H1 (cell line): ENCODE data around the gene PHACTR1. TPM values are rescaled to one million over a fixed set of nuclear protein-coding genes. Genes with fewer than 3 reads are reported as not detected.

Experiments
- CTCF ChIA-PET: fragments of 300-600 bp; sonication (Branson Sonifier 250); formaldehyde crosslinking; loops from one replicate; lab custom pipeline; 2021; ENCODE audit not compliant: partially characterized antibody; lab: Charles Lee
- POLR2A ChIA-PET: fragments of 300-600 bp; sonication (Branson Sonifier 250); formaldehyde crosslinking; loops from one replicate; lab custom pipeline; 2021; ENCODE audit warnings: inconsistent platforms; ENCODE audit not compliant: partially characterized antibody; lab: Charles Lee
- DNase-seq, 2 experiments: peaks; one replicate each; pipeline versions ENCODE4 v3.0.0 to v3.0.0-alpha.2; 2010 to 2022; ENCODE audit warnings: low spot score in 2 of 2, low read depth in 1 of 2, mixed read lengths in 1 of 2
- FAIRE-seq: peaks from 2 replicates; lab custom pipeline; 2011; peaks lifted over from hg19 to GRCh38; lab: Jason Lieb, UNC
- H2AFZ ChIP-seq: 2 replicates; pipeline ENCODE4 v1.8.1; 2012; ENCODE audit warnings: low read length, inconsistent platforms
- H2AK5ac ChIP-seq: 2 replicates; pipeline ENCODE4 v1.6.1; 2013; ENCODE audit warnings: low read depth, low read length
- H2BK120ac ChIP-seq: replicated peaks from 2 replicates; pipeline ENCODE3; 2013; ENCODE audit warnings: low read depth, low read length, inconsistent platforms
- H2BK12ac ChIP-seq: 2 replicates; pipeline ENCODE4 v1.6.1; 2013; ENCODE audit warnings: low read depth, low read length
- H2BK15ac ChIP-seq: 2 replicates; pipeline ENCODE4 v1.6.1; 2013; ENCODE audit warnings: low read length
- H2BK20ac ChIP-seq: 2 replicates; pipeline ENCODE4 v1.6.1; 2013; ENCODE audit warnings: low read length
- H2BK5ac ChIP-seq: 2 replicates; pipeline ENCODE4 v1.6.1; 2013; ENCODE audit warnings: low read depth, low read length
- H3K14ac ChIP-seq: 2 replicates; pipeline ENCODE4 v1.6.1; 2013; ENCODE audit warnings: inconsistent platforms; ENCODE audit not compliant: insufficient read length
- H3K18ac ChIP-seq: 2 replicates; pipeline ENCODE4 v1.6.1; 2013; ENCODE audit warnings: low read length; ENCODE audit errors: extremely low read depth
- H3K23ac ChIP-seq: 2 replicates; pipeline ENCODE4 v1.6.1; 2013; ENCODE audit warnings: inconsistent platforms; ENCODE audit not compliant: insufficient read length
- H3K23me2 ChIP-seq: 2 replicates; pipeline ENCODE4 v1.6.1; 2013; ENCODE audit warnings: low read depth, low read length
- H3K27ac ChIP-seq: 2 replicates; pipeline ENCODE4 v1.6.1; 2011; ENCODE audit warnings: low read depth, low read length, inconsistent platforms
- H3K27me3 ChIP-seq, 4 experiments: replicated peaks in 1 of 4; 1 replicate in 1 of 4; 2 replicates in 3 of 4; pipeline versions ENCODE4 v1.6.1 to v1.8.1; 2011 to 2013; ENCODE audit warnings: low read length in 3 of 4, mild to moderate bottlenecking in 3 of 4, inconsistent platforms in 2 of 4, mixed read lengths in 2 of 4, moderate library complexity in 1 of 4; ENCODE audit not compliant: control insufficient read depth in 3 of 4, insufficient read depth in 3 of 4; ENCODE audit errors: extremely low read depth in 1 of 4
- H3K36me3 ChIP-seq, 4 experiments: 2 replicates each; pipeline versions ENCODE4 v1.6.1 to v1.8.1; 2011 to 2013; ENCODE audit warnings: mild to moderate bottlenecking in 4 of 4, low read length in 3 of 4, moderate library complexity in 2 of 4, control low read depth in 1 of 4, inconsistent platforms in 1 of 4; ENCODE audit not compliant: insufficient read depth in 4 of 4, control insufficient read depth in 2 of 4
- H3K4ac ChIP-seq: replicated peaks from 2 replicates; pipeline ENCODE3; 2013; ENCODE audit warnings: low read length, low read depth, mixed read lengths, inconsistent platforms; ENCODE audit not compliant: insufficient read length
- H3K4me1 ChIP-seq, 4 experiments: replicated peaks in 1 of 4; 1 replicate in 1 of 4; 2 replicates in 3 of 4; pipeline versions ENCODE4 v1.6.1 to v1.8.1; 2011 to 2013; ENCODE audit warnings: low read length in 3 of 4, inconsistent platforms in 2 of 4, mixed read lengths in 1 of 4; ENCODE audit not compliant: insufficient read depth in 4 of 4, control insufficient read depth in 3 of 4
- H3K4me2 ChIP-seq, 2 experiments: 2 replicates each; pipeline versions ENCODE4 v1.6.1 to v1.8.1; 2011 to 2013; ENCODE audit warnings: low read depth in 2 of 2, low read length in 2 of 2, control low read depth in 1 of 2, inconsistent platforms in 1 of 2, mild to moderate bottlenecking in 1 of 2; ENCODE audit not compliant: insufficient read depth in 1 of 2
- H3K4me3 ChIP-seq, 4 experiments: fragments of 200-600, 300-600 bp in 1 of 4; sonication (generic), shearing (Covaris generic), sonication (Bioruptor Twin) in 1 of 4; 2 replicates each; pipeline versions ENCODE4 v1.5.1 to v1.8.1; 2011 to 2016; ENCODE audit warnings: low read length in 4 of 4, low read depth in 3 of 4, control low read depth in 2 of 4, inconsistent platforms in 2 of 4, mild to moderate bottlenecking in 2 of 4, mixed read lengths in 1 of 4, moderate library complexity in 1 of 4; ENCODE audit not compliant: insufficient read depth in 2 of 4; ENCODE audit errors: extremely low read depth in 1 of 4
- H3K56ac ChIP-seq: replicated peaks from 2 replicates; pipeline ENCODE3; 2013; ENCODE audit warnings: low read depth, mild to moderate bottlenecking, mixed read lengths, low read length, inconsistent platforms; ENCODE audit not compliant: insufficient read length
- H3K79me1 ChIP-seq: 2 replicates; pipeline ENCODE4 v1.6.1; 2013; ENCODE audit warnings: low read depth, low read length, control low read depth
- H3K79me2 ChIP-seq, 2 experiments: 2 replicates each; pipeline versions ENCODE4 v1.6.1 to v1.8.1; 2012 to 2013; ENCODE audit warnings: low read length in 2 of 2, mild to moderate bottlenecking in 2 of 2, inconsistent platforms in 1 of 2; ENCODE audit not compliant: insufficient read depth in 2 of 2, control insufficient read depth in 1 of 2
- H3K9ac ChIP-seq, 4 experiments: replicated peaks in 1 of 4; 1 replicate in 1 of 4; 2 replicates in 3 of 4; pipeline versions ENCODE4 v1.6.1 to v1.8.1; 2011 to 2013; ENCODE audit warnings: low read depth in 3 of 4, low read length in 3 of 4, control low read depth in 2 of 4, mild to moderate bottlenecking in 2 of 4, moderate library complexity in 2 of 4, inconsistent platforms in 1 of 4; ENCODE audit errors: extremely low read depth in 1 of 4
- H3K9me3 ChIP-seq, 2 experiments: 2 replicates each; pipeline versions ENCODE4 v1.6.1 to v1.8.1; 2012 to 2013; ENCODE audit warnings: mild to moderate bottlenecking in 2 of 2, moderate library complexity in 2 of 2, control low read depth in 1 of 2, inconsistent platforms in 1 of 2, low read depth in 1 of 2, low read length in 1 of 2, mixed read lengths in 1 of 2; ENCODE audit not compliant: insufficient read depth in 2 of 2
- H4K20me1 ChIP-seq, 2 experiments: replicated peaks in 1 of 2; 2 replicates each; pipeline versions ENCODE3 to v1.8.1; 2011 to 2013; ENCODE audit warnings: inconsistent platforms in 2 of 2, low read length in 2 of 2, mild to moderate bottlenecking in 1 of 2; ENCODE audit not compliant: insufficient read depth in 2 of 2, control insufficient read depth in 1 of 2
- H4K5ac ChIP-seq: 2 replicates; pipeline ENCODE4 v1.6.1; 2013; ENCODE audit warnings: low read length, low read depth, mixed read lengths, inconsistent platforms; ENCODE audit not compliant: insufficient read length
- H4K8ac ChIP-seq: 2 replicates; pipeline ENCODE4 v1.8.0; 2013; ENCODE audit warnings: mild to moderate bottlenecking, moderate library complexity, low read length, inconsistent platforms; ENCODE audit not compliant: insufficient read depth; ENCODE audit errors: extremely low read depth
- H4K91ac ChIP-seq: replicated peaks from 2 replicates; pipeline ENCODE3; 2013; ENCODE audit warnings: low read length, mixed read lengths, inconsistent platforms; ENCODE audit not compliant: insufficient read length
- ATF3 ChIP-seq: IDR thresholded peaks from 2 replicates; pipeline ENCODE4 v1.6.1; 2011; ENCODE audit warnings: low read depth, mild to moderate bottlenecking, low read length; ENCODE audit not compliant: insufficient read depth
- BRCA1 ChIP-seq: IDR thresholded peaks from 2 replicates; pipeline ENCODE4 v1.6.1; 2012; ENCODE audit warnings: low read depth, low read length, improper control_type of control experiment
- CBX8 ChIP-seq: fragments of 300-800, 300-1000 bp; sonication (generic); IDR thresholded peaks from 2 replicates; pipeline ENCODE4 v1.7.1; 2016; ENCODE audit warnings: low read depth, low read length, borderline replicate concordance
- CEBPB ChIP-seq: IDR thresholded peaks from 2 replicates; pipeline ENCODE4 v1.6.1; 2012; ENCODE audit warnings: low read depth, low read length
- CREB1 ChIP-seq: IDR thresholded peaks from 2 replicates; pipeline ENCODE4 v1.6.1; 2012; ENCODE audit warnings: inconsistent platforms
- POU5F1 ChIP-seq: IDR thresholded peaks from 2 replicates; pipeline ENCODE4 v1.6.1; 2011; ENCODE audit warnings: low read depth, mild to moderate bottlenecking, low read length, moderate library complexity
- SRF ChIP-seq: IDR thresholded peaks from 2 replicates; pipeline ENCODE4 v1.6.1; 2011; ENCODE audit warnings: mild to moderate bottlenecking, low read depth, low read length, moderate library complexity
- ZNF274 ChIP-seq: IDR thresholded peaks from 2 replicates; pipeline ENCODE4 v1.7.0; 2012; ENCODE audit warnings: low read length, borderline replicate concordance; ENCODE audit errors: extremely low read depth
- WGBS, 2 experiments: shearing (Covaris generic) in 1 of 2; methylation state at CpG; one replicate each; pipeline versions ENCODE4 v1.1.6 to v1.1.7; 2013 to 2015; ENCODE audit warnings: low lambda C conversion rate in 2 of 2, mixed read lengths in 2 of 2, inconsistent platforms in 1 of 2, low coverage in 1 of 2, missing lambda C conversion rate in 1 of 2; ENCODE audit not compliant: insufficient replicate concordance in 2 of 2, insufficient coverage in 1 of 2, insufficient read length in 1 of 2; ENCODE audit errors: extremely low coverage in 1 of 2, missing lambda C conversion rate in 1 of 2; 5-methylcytosine and 5-hydroxymethylcytosine counted together
- polyA plus RNA-seq, 7 experiments: library from polyadenylated mRNA; depleted of rRNA in 3 of 7; stranded (reverse) in 5 of 7; unstranded in 2 of 7; fragments of >200 nt in 5 of 7; fragments of 200-250 nt in 2 of 7; gene quantifications; 1 replicate in 5 of 7; 2 replicates in 1 of 7; 4 replicates in 1 of 7; pipeline versions ENCODE4 v1.2.1 to v1.2.3, GENCODE V29; 2011 to 2013; ENCODE audit warnings: missing spikeins in 2 of 7, mixed read lengths in 2 of 7
- total RNA-seq: library from RNA; stranded (reverse); fragmentation: NEBNext Ultra II Directional; extraction: Animal tissue kit (Norgen Biotek cat#: 25700); gene quantifications from 2 replicates; pipeline ENCODE4 v1.2.1, GENCODE V29; 2021

Gene PHACTR1
- total and polyA plus RNA-seq, 2 of the 8 experiments (the other 6 are each of a cell fraction or from before 2014, with no cell fraction given) = 3.9 to 17.1 TPM

DNA sequence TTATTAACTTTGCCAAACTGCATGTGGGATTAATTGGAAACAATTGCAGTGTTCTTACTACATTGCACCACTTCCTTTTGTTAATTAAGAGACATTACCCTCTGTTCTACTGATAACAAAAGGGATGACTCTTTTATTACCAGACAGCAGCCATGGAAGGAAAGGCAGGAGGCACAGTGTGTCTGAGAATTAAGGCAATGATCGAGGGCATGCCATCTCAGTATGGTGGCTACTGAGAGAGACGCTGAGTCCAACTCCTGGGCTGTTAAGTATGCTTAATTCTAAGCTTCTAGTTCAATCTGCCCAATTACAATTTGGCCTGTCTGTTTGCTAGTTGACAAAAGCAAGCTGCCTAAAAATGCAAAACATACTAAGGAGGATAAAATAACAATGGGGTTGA is 227.4 kb downstream of the PHACTR1 start:
- Histone ChIP-seq H2BK120ac (no peak overlapping the region), H3K9ac (no peak overlapping the region), H3K4me2 (no peak overlapping the region), H2BK15ac (no peak overlapping the region), H3K23me2 (no peaks in the 10 kb centered on the region), H3K36me3 (no peaks in the 10 kb centered on the region), H4K5ac (no peak overlapping the region), H3K9me3 (no peaks in the 10 kb centered on the region), H2BK20ac (no peak overlapping the region), H3K4ac (no peak overlapping the region), H2BK5ac (no peak overlapping the region), H3K79me2 (no peaks in the 10 kb centered on the region), H3K27ac (no peak overlapping the region), H3K79me1 (no peaks in the 10 kb centered on the region), H4K91ac (no peak overlapping the region), H3K18ac (no peak overlapping the region), H2BK12ac (no peak overlapping the region), H3K4me3 (no peak overlapping the region), H3K14ac (no peak overlapping the region), H3K4me1 (peaks cover 0 to 4% (median 0%) of the 10 kb centered on the region in 4 experiments; a peak in 2 of 7 replicates), H2AFZ (no peak overlapping the region), H3K56ac (no peak overlapping the region), H2AK5ac (no peak overlapping the region), H4K20me1 (no peaks in the 10 kb centered on the region), H3K27me3 (no peaks in the 10 kb centered on the region), H3K23ac (no peak overlapping the region), H4K8ac (no peak overlapping the region)
- ChIA-PET POLR2A (no interaction called here), CTCF (interaction anchor here (0.7 to 2.3 kb wide), 3 partner anchors 10 to 84 kb away, joined by 3 to 8 read pairs (median 3); no protein-coding TSS in a partner anchor)
- WGBS, 2 experiments = 90% methylated on average over 2 of the region's 2 CpGs; no CpG with 5 or more reads in 1 of the 2 experiments
- no peak for DNase-seq
- no peak for TF ChIP-seq ATF3
- TF ChIP-seq CREB1 = no peak
- no peak for TF ChIP-seq CBX8
- no peak for TF ChIP-seq CEBPB
- TF ChIP-seq POU5F1 = no peak
- no peak for TF ChIP-seq ZNF274
- no peak for TF ChIP-seq BRCA1
- TF ChIP-seq SRF = no peak
- FAIRE-seq = no peak
